HAP-1 (cell line): Measurements from ENCODE around the gene PPDPF.
"Not testable (repeated sequence)": the region's sequence is repeated elsewhere in the genome, so short reads cannot be mapped to it uniquely, and the experiment has no call there.

Experiments used
- DNase-seq, 2 experiments: peaks; one replicate each; pipeline ENCODE4 v3.0.0-alpha.2; 2016 to 2020; ENCODE audit warnings: low spot score in 2 of 2
- H3K27me3 ChIP-seq: fragments of 250-450 bp; sonication (Bioruptor Pico); 2 replicates; pipeline ENCODE4 v1.5.1; 2020; ENCODE audit warnings: low read depth, mild to moderate bottlenecking, moderate library complexity
- H3K36me3 ChIP-seq: fragments of 250-450 bp; sonication (Bioruptor Pico); replicated peaks from 2 replicates; pipeline ENCODE4 v1.5.1; 2020; ENCODE audit warnings: mild to moderate bottlenecking
- H3K4me1 ChIP-seq: fragments of 250-450 bp; sonication (Bioruptor Pico); 2 replicates; pipeline ENCODE4 v1.5.1; 2020; ENCODE audit warnings: mild to moderate bottlenecking
- H3K4me3 ChIP-seq: fragments of 250-450 bp; sonication (Bioruptor Pico); 2 replicates; pipeline ENCODE4 v1.5.1; 2020; ENCODE audit warnings: mild to moderate bottlenecking, moderate library complexity
- H3K9me3 ChIP-seq: fragments of 250-450 bp; sonication (Bioruptor Pico); 2 replicates; pipeline ENCODE4 v1.5.1; 2020; ENCODE audit warnings: mild to moderate bottlenecking, moderate library complexity
- in situ Hi-C: fragments of 300-500 bp; cut with MboI; formaldehyde crosslinking; loops from 3 replicates; pipeline ENCODE4 v1.14.3; 2020; ENCODE audit warnings: low sequenced_read_pairs, inconsistent platforms, mixed read lengths

PPDPF gene

GRCh38 chr20:63554361-63555278, 34.1 kb downstream of the PPDPF start:
- DNase-seq = no peak

DNA sequence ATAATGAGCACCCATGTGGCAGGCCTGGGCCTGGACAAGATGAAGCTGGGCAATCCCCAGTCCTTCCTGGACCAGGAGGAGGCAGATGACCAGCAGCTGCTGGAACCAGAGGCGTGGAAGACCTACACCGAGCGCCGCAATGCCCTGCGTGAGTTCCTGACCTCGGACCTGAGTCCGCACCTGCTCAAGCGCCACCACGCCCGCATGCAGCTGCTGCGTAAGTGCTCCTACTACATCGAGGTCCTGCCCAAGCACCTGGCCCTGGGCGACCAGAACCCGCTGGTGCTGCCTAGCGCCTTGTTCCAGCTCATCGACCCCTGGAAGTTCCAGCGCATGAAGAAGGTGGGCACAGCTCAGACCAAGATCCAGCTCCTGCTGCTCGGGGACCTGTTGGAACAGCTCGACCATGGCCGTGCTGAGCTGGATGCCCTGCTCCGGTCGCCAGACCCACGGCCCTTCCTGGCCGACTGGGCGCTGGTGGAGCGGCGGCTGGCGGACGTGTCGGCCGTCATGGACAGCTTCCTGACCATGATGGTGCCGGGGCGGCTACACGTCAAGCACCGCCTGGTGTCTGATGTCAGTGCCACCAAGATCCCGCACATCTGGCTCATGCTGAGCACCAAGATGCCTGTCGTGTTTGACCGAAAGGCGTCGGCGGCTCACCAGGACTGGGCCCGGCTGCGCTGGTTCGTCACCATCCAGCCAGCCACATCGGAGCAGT, 35.3 kb downstream of the PPDPF start:
- Histone ChIP-seq H3K4me3 (no peak overlapping the region), H3K4me1 (peaks cover 8% of the 10 kb centered on the region), H3K36me3 (no peaks in the 10 kb centered on the region), H3K9me3 (no peaks in the 10 kb centered on the region), H3K27me3 (no peaks in the 10 kb centered on the region)
- in situ Hi-C loops = no loop called here
- DNase-seq = no peak

More at GRCh38 chr20:63554361-63555278, 34.1 kb downstream of the PPDPF start:
- H3K27me3 ChIP-seq = no peaks in the 10 kb centered on the region
- no peaks in the 10 kb centered on the region for H3K9me3 ChIP-seq
- H3K36me3 ChIP-seq = no peaks in the 10 kb centered on the region
- in situ Hi-C loops = no loop called here
- H3K4me1 ChIP-seq = peaks cover 8% of the 10 kb centered on the region
- peak overlapping the region; percentile 47; the same call in 1 of the 2 replicates for H3K4me3 ChIP-seq

- no peaks in the 10 kb centered on the region for H3K9me3 ChIP-seq
- DNase-seq = peak in 1 of 2 experiments; percentile 54
- H3K27me3 ChIP-seq = no peaks in the 10 kb centered on the region
- H3K4me3 ChIP-seq = no peak overlapping the region
- H3K36me3 ChIP-seq = no peaks in the 10 kb centered on the region
- peaks cover 8% of the 10 kb centered on the region for H3K4me1 ChIP-seq
- in situ Hi-C loops = no loop called here
Measured at GRCh38 chr20:63556873-63557478, 36.4 kb downstream of the PPDPF start.

GRCh38 chr20:63557481-63557891, 36.9 kb downstream of the PPDPF start:
- H3K36me3 ChIP-seq = no peaks in the 10 kb centered on the region
- H3K4me3 ChIP-seq = no peak overlapping the region
- DNase-seq = no peak
- H3K9me3 ChIP-seq = no peaks in the 10 kb centered on the region
- no peaks in the 10 kb centered on the region for H3K27me3 ChIP-seq
- peaks cover 7% of the 10 kb centered on the region for H3K4me1 ChIP-seq
- in situ Hi-C loops = no loop called here

DNA sequence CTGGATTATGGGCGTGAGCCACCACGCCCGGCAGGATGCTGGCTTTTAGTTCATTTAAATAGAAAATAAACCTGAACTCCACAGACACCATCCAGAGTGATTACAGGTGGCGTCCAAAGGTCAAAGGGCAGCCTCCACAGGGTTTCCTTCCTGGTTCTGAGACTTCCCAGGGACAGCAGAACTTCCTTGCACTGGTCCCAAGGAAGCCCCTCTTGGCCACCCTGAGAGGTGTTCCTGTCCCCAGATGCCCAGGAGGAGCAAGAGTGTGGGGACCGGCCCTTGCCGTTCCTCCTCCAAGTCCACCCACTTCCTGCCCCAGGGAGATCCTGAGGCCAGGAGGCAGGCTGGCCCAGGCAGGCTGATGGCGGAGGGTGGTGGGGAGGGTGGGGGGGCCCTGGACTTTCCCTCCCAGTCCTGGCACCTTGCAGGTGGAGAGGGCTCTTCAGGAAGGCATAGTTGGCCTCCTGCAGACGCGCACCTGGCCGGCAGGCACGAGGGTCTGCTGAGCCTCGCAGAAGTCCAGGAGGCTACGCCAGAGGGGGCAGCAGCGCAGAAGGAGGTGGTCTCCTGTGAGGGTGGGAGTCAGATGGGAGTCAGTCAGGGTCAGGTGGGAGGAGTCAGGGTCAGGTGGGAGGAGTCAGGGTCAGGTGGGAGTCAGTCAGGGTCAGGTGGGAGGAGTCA, 38.4 kb downstream of the PPDPF start:
- Histone ChIP-seq H3K9me3 (no peaks in the 10 kb centered on the region), H3K4me1 (no peaks in the 10 kb centered on the region), H3K4me3 (no peak overlapping the region), H3K27me3 (no peaks in the 10 kb centered on the region), H3K36me3 (no peaks in the 10 kb centered on the region)
- DNase-seq = no peak
- in situ Hi-C loops = no loop called here

- in situ Hi-C loops, H3K4me1 ChIP-seq, H3K9me3 ChIP-seq, DNase-seq, H3K36me3 ChIP-seq, H3K4me3 ChIP-seq, H3K27me3 ChIP-seq: not testable (repeated sequence)
Measured at GRCh38 chr20:63559485-63560332, 39.1 kb downstream of the PPDPF start.

DNA sequence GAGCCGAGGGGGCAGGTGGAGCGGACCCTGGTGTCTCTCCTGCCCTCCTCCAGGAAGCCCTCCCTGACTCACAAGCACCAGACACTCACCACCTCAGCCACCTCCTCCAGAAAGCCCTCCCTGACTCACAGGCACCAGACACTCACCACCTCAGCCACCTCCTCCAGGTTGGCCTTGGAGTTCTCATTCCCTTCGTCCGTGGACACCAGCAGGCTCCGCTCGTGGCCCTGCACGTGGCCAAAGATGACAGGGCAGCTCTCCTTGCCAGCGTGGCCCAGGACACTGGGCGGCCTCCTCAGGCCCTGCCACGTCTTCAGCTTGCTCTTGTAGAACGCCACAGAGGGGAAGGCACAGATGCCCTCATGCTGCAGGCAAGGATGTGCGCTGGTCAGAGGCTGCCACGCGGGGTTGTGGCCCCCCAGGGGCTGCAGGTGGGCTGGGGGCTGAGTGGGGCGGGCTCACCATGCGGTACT, 39.8 kb downstream of the PPDPF start:
- no peaks in the 10 kb centered on the region for H3K27me3 ChIP-seq
- in situ Hi-C loops = no loop called here
- no peaks in the 10 kb centered on the region for H3K4me1 ChIP-seq
- H3K4me3 ChIP-seq = no peak overlapping the region
- DNase-seq = no peak
- no peaks in the 10 kb centered on the region for H3K36me3 ChIP-seq
- H3K9me3 ChIP-seq = no peaks in the 10 kb centered on the region

GRCh38 chr20:63560856-63561609, 40.5 kb downstream of the PPDPF start:
- H3K9me3 ChIP-seq = no peaks in the 10 kb centered on the region
- H3K4me3 ChIP-seq = no peak overlapping the region
- H3K4me1 ChIP-seq = no peaks in the 10 kb centered on the region
- in situ Hi-C loops = no loop called here
- no peaks in the 10 kb centered on the region for H3K36me3 ChIP-seq
- no peaks in the 10 kb centered on the region for H3K27me3 ChIP-seq
- DNase-seq = no peak

- no peaks in the 10 kb centered on the region for H3K27me3 ChIP-seq
- no peak for DNase-seq
- H3K4me1 ChIP-seq = no peaks in the 10 kb centered on the region
- in situ Hi-C loops = no loop called here
- no peak overlapping the region for H3K4me3 ChIP-seq
- no peaks in the 10 kb centered on the region for H3K36me3 ChIP-seq
- H3K9me3 ChIP-seq = no peaks in the 10 kb centered on the region
Measured at GRCh38 chr20:63561624-63562396, 41.2 kb downstream of the PPDPF start.

GRCh38 chr20:63562461-63563224, 42.1 kb downstream of the PPDPF start:
- Histone ChIP-seq H3K27me3 (no peaks in the 10 kb centered on the region), H3K4me3 (no peak overlapping the region), H3K9me3 (no peaks in the 10 kb centered on the region), H3K36me3 (no peaks in the 10 kb centered on the region), H3K4me1 (no peaks in the 10 kb centered on the region)
- in situ Hi-C loops = no loop called here
- DNase-seq = no peak

GRCh38 chr20:63563225-63563935, 42.8 kb downstream of the PPDPF start:
- H3K9me3 ChIP-seq = no peaks in the 10 kb centered on the region
- no peak overlapping the region for H3K4me3 ChIP-seq
- DNase-seq = no peak
- H3K36me3 ChIP-seq = no peaks in the 10 kb centered on the region
- in situ Hi-C loops = no loop called here
- no peaks in the 10 kb centered on the region for H3K27me3 ChIP-seq
- no peaks in the 10 kb centered on the region for H3K4me1 ChIP-seq
